ENCODE data around the gene KRT82. TPM values are rescaled to one million over a fixed set of nuclear protein-coding genes. Genes with fewer than 3 reads are reported as not detected.

Gene KRT82
- total RNA-seq, 1 donor from 2014 or later: not detected

DNA sequence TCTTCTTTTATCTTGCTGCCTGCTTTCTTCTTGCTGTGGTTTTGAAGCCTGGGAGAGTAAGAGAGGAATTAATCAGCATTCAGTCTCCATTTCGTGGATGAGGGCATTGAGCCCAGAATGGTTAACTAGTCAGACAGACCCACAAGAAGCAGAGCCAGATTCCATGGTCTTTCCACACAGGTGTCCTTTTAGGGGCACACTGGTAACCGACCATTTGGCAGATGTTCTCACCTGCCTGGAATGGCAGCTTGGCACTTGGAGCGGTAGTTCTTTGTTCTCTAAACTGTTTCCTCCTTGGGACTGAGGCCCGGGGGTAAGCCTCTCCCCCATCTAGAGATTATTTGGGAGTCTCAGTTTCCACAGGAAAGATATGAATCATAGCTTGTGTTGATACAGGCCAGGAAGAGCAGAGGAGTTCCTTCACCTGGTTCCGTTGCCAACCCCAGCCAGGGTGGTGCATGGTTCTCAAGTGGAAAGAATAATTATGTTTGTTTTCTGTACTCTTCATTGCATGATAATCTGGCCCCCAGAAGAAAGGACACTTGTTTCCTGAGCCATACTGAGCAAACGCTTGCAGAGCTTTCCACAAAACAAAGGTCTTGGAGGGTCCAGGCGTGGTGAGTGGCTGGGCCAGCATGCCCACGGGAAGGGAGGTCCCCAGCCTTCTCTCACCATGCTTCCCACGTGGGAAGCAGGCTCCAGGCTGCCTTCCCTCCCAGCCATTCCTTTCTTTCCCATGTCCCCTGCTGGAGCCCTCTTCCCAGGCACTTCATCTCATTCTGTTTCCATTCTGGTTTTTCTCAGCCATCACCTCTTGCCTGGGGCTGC is 30.1 kb upstream of the KRT82 start:
- no peak for DNase-seq (ENCODE audit: extremely low read depth, low read depth, low spot score)

DNA sequence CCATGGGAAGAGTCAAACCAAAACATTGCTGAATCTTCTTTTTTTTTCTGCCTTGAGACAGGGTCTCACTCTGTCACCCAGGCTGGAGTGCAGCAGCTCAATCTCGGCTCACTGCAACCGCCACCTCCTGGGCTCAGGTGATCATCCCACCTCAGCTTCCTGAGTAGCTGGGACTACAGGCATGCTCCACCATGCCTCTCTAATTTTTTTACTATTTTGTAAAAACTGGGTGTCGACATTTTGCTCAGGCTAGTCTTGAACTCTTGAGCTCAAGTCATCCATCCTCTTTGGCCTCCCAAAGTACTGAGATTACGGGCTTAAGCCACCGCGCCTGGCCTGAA is 29.5 kb upstream of the KRT82 start:
- no peak for DNase-seq (ENCODE audit: extremely low read depth, low read depth, low spot score)

DNA sequence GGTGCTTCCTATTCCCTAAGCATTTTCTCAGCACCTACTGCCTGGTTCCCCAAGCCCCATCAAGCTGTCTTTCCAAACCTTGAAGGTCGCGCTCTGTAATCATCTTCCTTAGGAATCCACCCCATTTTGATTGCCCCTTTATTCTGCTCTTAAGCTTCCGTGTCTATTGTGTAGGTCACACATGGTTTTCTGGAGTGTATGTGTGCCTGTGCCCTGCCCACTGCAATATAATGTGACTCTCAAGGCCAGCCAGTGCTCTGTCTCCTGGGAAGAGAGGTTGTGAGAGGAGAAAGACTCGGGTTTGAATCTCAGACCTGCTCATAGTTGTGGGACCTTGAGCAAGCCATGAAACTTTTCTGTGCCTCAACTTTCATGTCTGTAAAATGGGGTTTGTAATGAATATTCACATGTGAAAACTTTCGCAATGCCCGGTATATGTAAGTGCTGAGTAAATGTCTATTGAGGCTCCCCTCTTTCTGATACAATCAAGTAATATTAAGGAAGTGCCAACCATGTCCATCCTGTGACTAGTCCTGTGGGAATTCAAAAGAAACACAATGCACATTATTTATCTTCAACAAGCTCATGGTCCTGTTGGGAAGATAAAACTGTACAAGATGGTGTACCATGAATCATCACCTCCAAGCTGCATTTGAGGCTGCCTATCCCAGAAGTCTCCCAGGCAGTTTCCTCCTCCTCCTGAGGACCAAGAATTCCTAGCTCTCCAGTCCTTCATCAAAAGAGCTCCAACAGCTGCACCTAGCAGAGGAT is 28.8 kb upstream of the KRT82 start:
- no peak for DNase-seq (ENCODE audit: extremely low read depth, low read depth, low spot score)

GRCh38 chr12:52434081-52434733 is 28.1 kb upstream of the KRT82 start, which contains the start of gene KRT75:
KRT75 (minus strand) TSS chr12:52434371; CDS start chr12:52434304, 67 bp downstream.
- DNase-seq (ENCODE audit: extremely low read depth, low read depth, low spot score): no peak

DNA sequence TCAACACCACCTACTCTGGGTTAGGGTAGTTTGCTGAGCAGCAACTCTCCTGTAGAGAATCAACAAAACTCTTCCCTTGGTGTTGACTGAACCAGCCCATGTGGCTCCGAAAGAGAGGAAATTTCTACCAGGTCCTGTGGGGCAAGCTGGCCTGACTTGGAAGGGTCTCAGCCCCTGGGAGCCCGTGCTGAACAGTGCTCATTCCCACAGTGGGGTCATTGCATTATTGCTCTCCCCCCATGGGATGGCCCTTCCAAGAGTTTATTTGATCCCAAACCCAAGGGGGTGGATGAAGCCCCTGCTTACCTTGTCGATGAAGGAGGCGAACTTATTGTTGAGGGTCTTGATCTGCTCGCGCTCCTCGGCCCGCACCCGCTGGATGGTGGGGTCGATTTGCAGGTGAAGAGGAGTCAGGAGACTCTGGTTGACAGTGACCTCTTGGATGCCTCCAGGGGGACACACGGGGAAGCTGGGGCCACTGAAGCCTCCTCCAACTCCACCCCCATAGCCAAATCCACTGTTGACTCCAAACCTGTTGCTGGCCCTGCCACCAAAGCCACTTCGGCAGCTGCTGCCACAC is 27.5 kb upstream of the KRT82 start:
- no peak for DNase-seq (ENCODE audit: extremely low read depth, low read depth, low spot score)

GRCh38 chr12:52432559-52433207 is 26.5 kb upstream of the KRT82 start:
- no peak for DNase-seq (ENCODE audit: extremely low read depth, low read depth, low spot score)

DNA sequence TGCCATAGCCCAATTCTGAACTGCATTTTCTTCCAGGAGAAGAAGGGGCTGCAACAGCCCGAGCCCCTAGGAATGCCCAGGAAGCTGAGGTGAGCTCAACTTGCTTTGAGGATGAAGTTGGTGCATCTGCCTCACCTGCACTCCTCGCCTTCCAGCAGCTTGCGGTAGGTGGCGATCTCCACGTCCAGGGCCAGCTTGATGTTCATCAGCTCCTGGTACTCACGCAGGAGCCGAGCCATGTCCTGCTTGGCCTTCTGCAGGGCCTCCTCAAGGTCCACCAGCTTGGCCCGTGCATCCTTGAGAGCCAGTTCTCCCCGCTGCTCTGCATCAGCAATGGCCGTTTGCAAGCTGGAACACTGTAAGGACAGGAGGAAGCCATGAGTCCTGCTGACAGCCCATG is 22.0 kb upstream of the KRT82 start:
- no peak for DNase-seq (ENCODE audit: extremely low read depth, low read depth, low spot score)

DNA sequence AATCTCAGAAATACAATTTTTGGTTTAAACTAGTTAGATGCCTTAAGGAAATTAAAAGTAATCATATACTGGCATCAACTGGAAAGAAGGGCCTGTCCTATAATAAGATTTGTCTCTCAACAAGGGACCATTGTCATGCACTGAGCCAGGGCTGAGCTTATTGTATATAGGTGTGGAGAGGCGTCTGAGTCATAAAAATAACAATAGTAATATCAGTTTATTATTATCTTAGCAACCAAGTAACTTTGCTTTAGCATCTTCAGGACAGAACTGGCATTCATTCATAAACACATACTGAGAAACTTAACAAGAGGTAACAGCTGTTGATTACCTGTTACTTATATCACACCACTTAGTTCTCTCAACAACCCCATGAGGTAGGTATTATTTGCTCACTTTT is 20.9 kb upstream of the KRT82 start:
- DNase-seq (ENCODE audit: extremely low read depth, low read depth, low spot score): no peak

GRCh38 chr12:52426034-52426433 is 19.9 kb upstream of the KRT82 start:
- no peak for DNase-seq (ENCODE audit: extremely low read depth, low read depth, low spot score)

- DNase-seq (ENCODE audit: extremely low read depth, low read depth, low spot score): no peak
These were observed 19.3 kb upstream of the KRT82 start for GRCh38 chr12:52425466-52425865.

DNA sequence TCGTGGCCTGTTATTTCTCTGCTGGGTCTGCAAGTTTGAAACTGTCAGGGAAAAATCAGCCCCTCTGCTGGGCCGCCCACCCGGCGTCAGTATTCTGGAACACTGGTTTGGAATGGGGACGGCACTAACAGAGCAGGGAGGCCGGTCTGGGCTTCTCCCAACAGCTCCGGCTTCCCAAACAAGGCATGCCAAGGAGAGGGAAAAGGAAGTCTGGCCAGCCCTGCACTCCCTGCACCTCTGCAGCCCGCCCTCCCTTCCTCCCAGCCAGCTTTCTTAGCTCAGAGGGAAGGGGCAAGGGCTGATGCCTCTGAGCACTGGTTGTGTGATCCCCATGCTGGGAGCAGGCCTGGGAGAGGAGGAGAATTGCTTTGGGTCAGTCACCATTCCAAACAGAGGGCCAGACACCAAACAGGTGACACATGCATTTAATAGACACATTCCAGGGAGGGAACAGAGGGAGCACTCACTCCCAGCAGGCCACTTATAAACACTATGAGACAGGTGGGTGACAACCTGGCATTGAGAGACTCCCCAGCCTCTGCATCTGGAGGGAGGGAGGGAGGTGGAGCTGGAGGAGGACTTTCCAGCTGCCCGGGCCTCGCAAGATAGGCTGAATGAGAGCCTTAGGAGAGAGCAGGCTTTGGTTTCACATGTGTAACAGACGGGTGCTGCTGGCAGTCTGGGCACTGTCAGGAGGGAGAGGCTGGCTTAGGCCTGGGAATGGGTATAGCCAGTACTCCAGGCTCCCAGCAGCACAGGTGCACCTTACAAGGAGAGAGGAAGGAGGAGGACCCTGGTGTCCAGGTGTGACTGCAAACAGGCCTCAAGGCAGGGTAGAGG is 17.7 kb upstream of the KRT82 start:
- DNase-seq (ENCODE audit: extremely low read depth, low read depth, low spot score): no peak

GRCh38 chr12:52423035-52423434 is 16.9 kb upstream of the KRT82 start:
- no peak for DNase-seq (ENCODE audit: extremely low read depth, low read depth, low spot score)

GRCh38 chr12:52419656-52420055 is 13.5 kb upstream of the KRT82 start:
- no peak for DNase-seq (ENCODE audit: extremely low read depth, low read depth, low spot score)

DNA sequence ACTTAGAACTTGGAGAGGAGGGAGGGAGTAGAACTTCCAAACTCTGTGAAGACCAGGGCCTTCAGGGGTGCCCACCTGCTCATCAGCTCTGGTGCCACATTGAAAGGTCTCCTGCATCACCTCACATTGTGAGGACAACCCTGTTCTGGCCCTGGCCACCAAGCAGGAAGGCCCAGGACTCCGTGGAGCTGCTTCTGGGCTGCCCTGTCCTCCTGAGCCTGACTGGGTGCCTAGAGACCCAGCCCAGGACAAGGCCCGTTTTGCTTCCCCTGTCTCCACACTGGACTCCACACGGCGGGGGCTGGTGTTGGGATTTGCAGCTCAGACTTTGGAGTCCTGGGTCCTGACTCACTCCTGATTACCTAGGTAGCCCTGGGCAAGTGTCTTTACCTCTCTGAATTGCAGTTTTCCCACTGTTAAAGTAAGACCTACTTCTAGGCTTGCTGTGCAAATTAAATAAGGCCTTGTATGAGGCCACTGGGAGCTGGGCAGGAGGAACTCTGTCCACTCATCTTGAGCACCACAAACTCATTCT is 12.5 kb upstream of the KRT82 start:
- no peak for DNase-seq (ENCODE audit: extremely low read depth, low read depth, low spot score)

DNA sequence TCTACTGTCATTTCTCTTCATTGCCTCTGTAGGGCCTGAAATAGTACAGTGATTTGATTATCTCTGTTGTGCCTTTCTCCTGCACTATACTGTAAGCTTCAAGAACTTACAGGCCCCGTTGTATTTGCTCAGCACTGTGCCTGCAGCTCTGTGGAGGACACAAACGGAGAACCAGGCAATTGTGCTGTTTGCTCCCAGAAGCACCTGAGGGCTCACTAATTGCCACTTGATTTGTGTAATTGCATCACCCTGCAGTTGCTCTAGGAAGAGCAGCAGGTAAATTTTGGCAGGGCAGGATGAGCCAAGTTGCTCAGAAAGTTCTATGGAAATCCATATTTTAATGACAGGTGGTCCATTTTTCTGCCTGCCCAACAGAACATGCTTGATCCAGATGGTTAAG is 11.6 kb upstream of the KRT82 start:
- DNase-seq (ENCODE audit: extremely low read depth, low read depth, low spot score): no peak

GRCh38 chr12:52416795-52417194 is 10.7 kb upstream of the KRT82 start:
- no peak for DNase-seq (ENCODE audit: extremely low read depth, low read depth, low spot score)

DNA sequence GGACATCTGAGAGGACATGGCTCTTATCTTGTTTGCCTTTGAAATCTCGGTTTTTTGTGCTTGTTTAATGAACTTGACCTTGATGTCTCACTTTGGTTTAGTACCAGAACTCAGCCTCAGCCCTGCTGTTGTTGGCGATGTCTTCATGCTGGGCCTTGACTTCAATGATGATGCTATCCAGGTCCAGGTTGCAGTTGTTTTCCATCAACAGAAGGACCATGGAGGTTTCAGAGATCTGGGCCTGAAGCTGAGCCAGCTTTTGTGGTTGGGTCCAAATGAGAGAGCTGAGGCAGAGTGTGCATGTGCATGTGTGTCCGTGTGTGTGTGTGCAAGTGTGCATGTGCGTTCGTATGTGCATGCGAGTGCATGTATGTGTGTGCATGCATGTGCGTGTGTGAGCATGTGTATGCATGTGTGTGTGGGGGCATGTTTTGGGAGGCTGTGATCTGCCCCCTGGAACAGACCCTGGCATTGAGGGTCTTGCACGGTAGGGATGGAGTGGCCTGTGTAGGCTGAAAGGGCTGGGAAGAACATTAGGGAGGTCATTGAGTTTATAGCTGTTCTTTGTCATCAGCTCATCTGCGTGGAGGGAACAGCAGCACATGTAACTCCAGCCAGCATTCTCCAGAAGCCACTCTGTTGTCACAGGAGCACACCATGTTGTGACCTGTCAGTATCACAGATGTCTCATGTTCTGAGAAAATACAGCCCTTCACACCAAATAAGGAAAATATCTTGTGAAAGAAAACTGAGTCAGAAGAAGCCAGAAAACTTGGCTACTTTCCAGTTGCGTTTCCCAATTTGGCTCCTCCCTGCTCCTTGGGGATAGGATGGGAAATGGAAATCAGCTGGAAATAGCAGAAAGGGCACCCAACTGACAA is 10.0 kb upstream of the KRT82 start:
- DNase-seq (ENCODE audit: extremely low read depth, low read depth, low spot score): no peak

- no peak for DNase-seq (ENCODE audit: extremely low read depth, low read depth, low spot score)
These were observed 8.8 kb upstream of the KRT82 start for GRCh38 chr12:52414936-52415335.
